SH-SY5Y (cell line): Measurements from ENCODE around the gene DTNBP1.

ENCODE experiments used
- GATA2 ChIP-seq: IDR thresholded peaks from 2 replicates; pipeline ENCODE4 v1.6.1; 2011; ENCODE audit warnings: mild to moderate bottlenecking, low read depth, low read length
- GATA3 ChIP-seq: IDR thresholded peaks from 2 replicates; pipeline ENCODE4 v1.6.1; 2011; ENCODE audit warnings: low read depth, mild to moderate bottlenecking, low read length, moderate library complexity

GRCh38 chr6:15519681-15520080, 143.1 kb downstream of the DTNBP1 start:
- TF ChIP-seq GATA3: no peak
- TF ChIP-seq GATA2: no peak
